Neural progenitor cell (in vitro differentiated cells): Measurements from ENCODE around the gene GTF2F1. TPM values are rescaled to one million over a fixed set of nuclear protein-coding genes. Genes with fewer than 3 reads are reported as not detected.
A peak's percentile ranks its signal among the peaks of the same experiment; 100 is the strongest.

Source experiments
- DNase-seq: peaks from one replicate; pipeline ENCODE4 v3.0.0-alpha.2; 2016; ENCODE audit warnings: low spot score
- H2AFZ ChIP-seq: fragments of 200-600 bp; sonication (generic); replicated peaks from 2 replicates; pipeline ENCODE4 v1.6.1; 2016; ENCODE audit warnings: antibody characterized with exemption
- H3F3A ChIP-seq: fragments of 200-600 bp; sonication (generic); 2 replicates; pipeline ENCODE4 v1.6.1; 2016; ENCODE audit warnings: antibody characterized with exemption, low read depth
- H3K27ac ChIP-seq: fragments of 200-600 bp; sonication (generic); 2 replicates; pipeline ENCODE4 v1.5.1; 2016; ENCODE audit warnings: mild to moderate bottlenecking
- H3K27me3 ChIP-seq: fragments of 200-600 bp; sonication (generic); 2 replicates; pipeline ENCODE4 v1.6.1; 2016; ENCODE audit warnings: mild to moderate bottlenecking, moderate library complexity
- H3K36me3 ChIP-seq: fragments of 200-600 bp; sonication (generic); 2 replicates; pipeline ENCODE4 v1.5.1; 2016
- H3K4me1 ChIP-seq: fragments of 200-600 bp; sonication (generic); 2 replicates; pipeline ENCODE4 v1.6.1; 2016; ENCODE audit warnings: mixed run types
- H3K4me2 ChIP-seq: fragments of 200-600 bp; sonication (generic); 2 replicates; pipeline ENCODE4 v1.6.1; 2016
- H3K4me3 ChIP-seq: fragments of 200-600 bp; sonication (generic); 2 replicates; pipeline ENCODE4 v1.5.1; 2016
- H3K79me2 ChIP-seq: fragments of 200-600 bp; sonication (generic); 2 replicates; pipeline ENCODE4 v1.6.1; 2016; ENCODE audit warnings: low read depth
- H3K9ac ChIP-seq: fragments of 200-600 bp; sonication (generic); 2 replicates; pipeline ENCODE4 v1.6.1; 2016
- H3K9me3 ChIP-seq: fragments of 200-600 bp; sonication (generic); 2 replicates; pipeline ENCODE4 v1.5.1; 2016; ENCODE audit warnings: low read depth
- H4K20me1 ChIP-seq: fragments of 200-600 bp; sonication (generic); 2 replicates; pipeline ENCODE4 v1.6.1; 2016; ENCODE audit warnings: low read depth
- H3K27ac Mint-ChIP-seq: 3 replicates; pipeline ENCODE4 v1.8.0; 2021; ENCODE audit warnings: mixed read lengths
- H3K27me3 Mint-ChIP-seq: 2 replicates; pipeline ENCODE4 v1.8.0; 2022; ENCODE audit warnings: low read depth, mild to moderate bottlenecking, inconsistent platforms, moderate library complexity, mixed read lengths; ENCODE audit not compliant: insufficient read depth
- H3K36me3 Mint-ChIP-seq: 3 replicates; pipeline ENCODE4 v1.8.0; 2021; ENCODE audit warnings: mixed read lengths
- H3K4me1 Mint-ChIP-seq: 3 replicates; pipeline ENCODE4 v1.8.0; 2021; ENCODE audit warnings: mixed read lengths
- H3K4me3 Mint-ChIP-seq: 3 replicates; pipeline ENCODE4 v1.8.0; 2021; ENCODE audit warnings: mild to moderate bottlenecking, moderate library complexity, mixed read lengths
- H3K9me3 Mint-ChIP-seq: 3 replicates; pipeline ENCODE4 v1.8.0; 2020; ENCODE audit warnings: mixed read lengths
- CTCF ChIP-seq: fragments of 200-600 bp; sonication (generic); IDR thresholded peaks from 2 replicates; pipeline ENCODE4 v1.5.1; 2017; ENCODE audit warnings: antibody characterized with exemption, mild to moderate bottlenecking
- EZH2 ChIP-seq: fragments of 200-600 bp; sonication (generic); IDR thresholded peaks from 2 replicates; pipeline ENCODE4 v1.6.1; 2017; ENCODE audit warnings: antibody characterized with exemption, mild to moderate bottlenecking, moderate library complexity
- EZH2phosphoT487 ChIP-seq: fragments of 200-600 bp; sonication (generic); IDR thresholded peaks from 2 replicates; pipeline ENCODE4 v1.6.1; 2017; ENCODE audit warnings: antibody characterized with exemption
- total RNA-seq: library from RNA; depleted of rRNA; stranded (reverse); fragments of >200 nt; gene quantifications from 2 replicates; pipeline ENCODE4 v1.2.3, GENCODE V29; 2015; ENCODE audit warnings: low replicate concordance

Gene GTF2F1
- total RNA-seq, 1 donor from 2014 or later = 36.9 TPM

- peaks cover 4% of the 10 kb centered on the region for H3K4me1 ChIP-seq
- no peak overlapping the region for H3K4me2 ChIP-seq
- Mint-ChIP-seq H3K4me1 (peaks cover 4% of the 10 kb centered on the region), H3K36me3 (peaks cover 26% of the 10 kb centered on the region), H3K9me3 (no peaks in the 10 kb centered on the region), H3K27ac (peak overlapping the region; percentile 37), H3K4me3 (no peak overlapping the region), H3K27me3 (peaks cover 10% of the 10 kb centered on the region)
- no peak for TF ChIP-seq EZH2phosphoT487
- no peak for TF ChIP-seq CTCF
- TF ChIP-seq EZH2 = no peak
- H3K9me3 ChIP-seq = no peaks in the 10 kb centered on the region
- H3K4me3 ChIP-seq = no peak overlapping the region
- no peak overlapping the region for H3K9ac ChIP-seq
- no peaks in the 10 kb centered on the region for H3K36me3 ChIP-seq
- peaks cover 7% of the 10 kb centered on the region for H4K20me1 ChIP-seq
- no peaks in the 10 kb centered on the region for H3K27me3 ChIP-seq
- H2AFZ ChIP-seq = no peak overlapping the region
- DNase-seq = no peak
- H3K27ac ChIP-seq = peak overlapping the region; percentile 38
- peaks cover 10% of the 10 kb centered on the region for H3K79me2 ChIP-seq
- H3F3A ChIP-seq = peaks cover 13% of the 10 kb centered on the region
Measured at GRCh38 chr19:6378486-6378885, 14.5 kb downstream of the GTF2F1 start.

GRCh38 chr19:6378041-6378440 lies 14.9 kb downstream of the GTF2F1 start:
- peaks cover 4% of the 10 kb centered on the region for H3K4me1 ChIP-seq
- H3F3A ChIP-seq = peaks cover 13% of the 10 kb centered on the region
- Mint-ChIP-seq H3K4me1 (peaks cover 4% of the 10 kb centered on the region), H3K27ac (peak overlapping the region; percentile 37), H3K36me3 (peaks cover 26% of the 10 kb centered on the region), H3K9me3 (no peaks in the 10 kb centered on the region), H3K27me3 (peaks cover 11% of the 10 kb centered on the region), H3K4me3 (no peak overlapping the region)
- H3K4me2 ChIP-seq = no peak overlapping the region
- H3K79me2 ChIP-seq = peaks cover 10% of the 10 kb centered on the region
- H3K4me3 ChIP-seq = no peak overlapping the region
- H4K20me1 ChIP-seq = peaks cover 7% of the 10 kb centered on the region
- no peaks in the 10 kb centered on the region for H3K27me3 ChIP-seq
- H3K9me3 ChIP-seq = no peaks in the 10 kb centered on the region
- peak; percentile 27 for DNase-seq
- H3K36me3 ChIP-seq = no peaks in the 10 kb centered on the region
- no peak overlapping the region for H3K9ac ChIP-seq
- no peak overlapping the region for H2AFZ ChIP-seq
- H3K27ac ChIP-seq = no peak overlapping the region
- TF ChIP-seq CTCF = no peak
- TF ChIP-seq EZH2phosphoT487 = no peak
- no peak for TF ChIP-seq EZH2

GRCh38 chr19:6376512-6377190 lies 16.3 kb downstream of the GTF2F1 start:
- no peaks in the 10 kb centered on the region for H3K9me3 Mint-ChIP-seq
- peak overlapping the region; percentile 24 for H3K4me3 Mint-ChIP-seq
- no peaks in the 10 kb centered on the region for H3K36me3 ChIP-seq
- H3K4me1 Mint-ChIP-seq = peaks cover 9% of the 10 kb centered on the region
- TF ChIP-seq EZH2phosphoT487 = no peak
- no peak overlapping the region for H3K27ac Mint-ChIP-seq
- peaks cover 7% of the 10 kb centered on the region for H4K20me1 ChIP-seq
- peaks cover 17% of the 10 kb centered on the region for H3K27me3 Mint-ChIP-seq
- no peak overlapping the region for H2AFZ ChIP-seq
- no peak overlapping the region for H3K9ac ChIP-seq
- peaks cover 10% of the 10 kb centered on the region for H3K79me2 ChIP-seq
- DNase-seq = no peak
- no peak overlapping the region for H3K4me3 ChIP-seq
- H3K36me3 Mint-ChIP-seq = peaks cover 20% of the 10 kb centered on the region
- H3F3A ChIP-seq = peaks cover 23% of the 10 kb centered on the region
- H3K27ac ChIP-seq = no peak overlapping the region
- H3K4me2 ChIP-seq = no peak overlapping the region
- no peaks in the 10 kb centered on the region for H3K9me3 ChIP-seq
- H3K4me1 ChIP-seq = peaks cover 4% of the 10 kb centered on the region
- H3K27me3 ChIP-seq = no peaks in the 10 kb centered on the region

- H3K27me3 ChIP-seq = no peaks in the 10 kb centered on the region
- H3K4me3 ChIP-seq = no peak within 1 kb of the TSS
- no peaks in the 10 kb centered on the region for H3K9me3 Mint-ChIP-seq
- H3K27me3 Mint-ChIP-seq = peaks cover 17% of the 10 kb centered on the region
- no peak within 1 kb of the TSS for H3K27ac Mint-ChIP-seq
- H3K4me1 ChIP-seq = peaks cover 4% of the 10 kb centered on the region
- H3K27ac ChIP-seq = no peak within 1 kb of the TSS
- peaks cover 9% of the 10 kb centered on the region for H3K4me1 Mint-ChIP-seq
- TF ChIP-seq CTCF (no peak), EZH2 (no peak)
- H3K79me2 ChIP-seq = peaks cover 10% of the 10 kb centered on the region
- peaks cover 14% of the 10 kb centered on the region for H3K36me3 Mint-ChIP-seq
- H3K4me2 ChIP-seq = no peak within 1 kb of the TSS
- no peak within 1 kb of the TSS for H3K9ac ChIP-seq
- H3K4me3 Mint-ChIP-seq = peak within 1 kb of the TSS; percentile 57
- peaks cover 7% of the 10 kb centered on the region for H4K20me1 ChIP-seq
- H2AFZ ChIP-seq = no peak within 1 kb of the TSS
- no peaks in the 10 kb centered on the region for H3K36me3 ChIP-seq
- no peaks in the 10 kb centered on the region for H3K9me3 ChIP-seq
- peaks cover 28% of the 10 kb centered on the region for H3F3A ChIP-seq
- DNase-seq = no peak
Measured at GRCh38 chr19:6375411-6376010, 17.5 kb downstream of the GTF2F1 start, which contains the start of gene PSPN. TSS of gene PSPN (minus strand) at chr19:6375933. CDS start at chr19:6375849, 84 bp downstream.
